Ovary (tissue), 9 donors: ENCODE measurements around the gene RRP12. TPM values are rescaled to one million over a fixed set of nuclear protein-coding genes. Genes with fewer than 3 reads are reported as not detected.

Source experiments
- DNase-seq, 5 donors: peaks; one replicate each; pipeline ENCODE4 v3.0.0-alpha.2; 2019 to 2020
- H3K27ac ChIP-seq, 2 donors: fragments of 200-600 bp; one replicate each; pipeline versions ENCODE4 v1.5.1 to v1.8.0; 2019 to 2022
- H3K27me3 ChIP-seq: fragments of 200-600 bp; one replicate; pipeline ENCODE4 v1.8.0; 2022
- H3K36me3 ChIP-seq: fragments of 200-600 bp; sonication (generic); one replicate; pipeline ENCODE4 v1.5.1; 2019
- H3K4me1 ChIP-seq: one replicate; pipeline ENCODE4 v1.8.1; 2013; ENCODE audit warnings: mild to moderate bottlenecking, moderate library complexity; ENCODE audit not compliant: insufficient read depth
- H3K4me3 ChIP-seq: fragments of 200-600 bp; sonication (generic); one replicate; pipeline ENCODE4 v1.5.1; 2017
- H3K9me3 ChIP-seq, 2 donors: fragments of 200-600 bp in 1 of 2; sonication (generic) in 1 of 2; one replicate each; pipeline versions ENCODE4 v1.5.1 to v1.8.1; 2013 to 2019; ENCODE audit warnings: mild to moderate bottlenecking in 1 of 2, moderate library complexity in 1 of 2
- EP300 ChIP-seq: sonication (generic); formaldehyde crosslinking; IDR thresholded peaks from one replicate; pipeline ENCODE4 v1.6.1; 2017; ENCODE audit warnings: antibody characterized with exemption
- POLR2A ChIP-seq: fragments of 450-650 bp; IDR thresholded peaks from one replicate; pipeline ENCODE4 v1.6.1; 2017; ENCODE audit warnings: antibody characterized with exemption, mild to moderate bottlenecking, moderate library complexity
- WGBS, 3 donors: extraction: QIAGEN DNeasy Blood & Tissue Kit in 1 of 3; methylation state at CpG; one replicate each; pipeline versions ENCODE4 v1.1.5 to v1.1.7; 2013 to 2017; 5-methylcytosine and 5-hydroxymethylcytosine counted together
- intact Hi-C, 4 donors: fragments of 100-400 bp; cut with DNase I; formaldehyde crosslinking; loops; one replicate each; pipeline versions ENCODE4 v1.11.0 to v1.15.1; 2022 to 2023
- polyA plus RNA-seq, 2 donors: library from polyadenylated mRNA; stranded (reverse); fragments of 200-250 nt in 1 of 2; fragments of 350-450 nt in 1 of 2; fragmentation: Illumina TruSeq in 1 of 2; extraction: RNeasy Lipid Tissue Mini Kit (QIAGEN cat#74804) in 1 of 2; gene quantifications; one replicate each; pipeline ENCODE4 v1.2.3, GENCODE V29; 2013 to 2014
- total RNA-seq, 7 donors: library from RNA; depleted of rRNA in 2 of 7; stranded (reverse); fragments of >200 nt in 2 of 7; fragmentation: NEBNext Ultra II Directional in 3 of 7; extraction: Animal tissue kit (Norgen Biotek cat#: 25700) in 3 of 7; gene quantifications; one replicate each; pipeline versions ENCODE4 v1.1.0 to v1.2.4, GENCODE V29; 2016 to 2023
- TF ChIP-seq, protein P1 (sequence below), 3 donors: fragments of 450-650 bp in 2 of 3; fragments of 200-600 bp in 1 of 3; IDR thresholded peaks; one replicate each; pipeline versions ENCODE4 v1.5.1 to v1.8.0; 2016 to 2022; ENCODE audit warnings: antibody characterized with exemption in 3 of 3, mild to moderate bottlenecking in 1 of 3
- donor health status: DM: no; HTN: no; CAD: no; lungs with moderate emphysema.
- donor health status: DM: no; HTN: no; CAD: no.
- donor health status: Bipolar disorder and iron deficiency.
- donor health status: DM: yes; HTN: yes; CAD: no.
- donor health status: DM: no; HTN: no; CAD: no.
- donor health status: DM: yes; HTN: yes; CAD: no.

Gene RRP12
- total and polyA plus RNA-seq, 9 donors: 7.2 to 35.8 (median 23.7) TPM

DNA sequence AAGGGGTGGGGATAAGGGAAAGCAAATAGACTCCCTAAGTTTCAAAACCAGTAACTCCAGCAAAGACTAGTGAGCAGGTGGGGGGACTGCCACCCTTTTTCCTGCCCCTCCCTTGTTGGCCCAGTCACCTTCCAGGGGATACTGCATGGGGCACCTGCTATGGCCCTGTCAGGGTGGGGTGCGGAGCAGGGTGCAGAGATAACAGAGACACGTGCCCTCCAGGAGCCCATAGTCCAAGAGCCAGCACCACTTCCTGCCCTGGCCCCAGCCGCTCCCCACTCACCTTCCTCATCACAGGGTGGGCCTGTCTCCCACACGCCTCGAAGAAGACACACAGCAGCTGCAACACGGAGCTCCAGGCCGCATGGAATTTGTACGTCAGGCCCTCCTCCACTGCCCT lies 20.6 kb downstream of the RRP12 start:
- intact Hi-C loops: no loop called here
- Histone ChIP-seq H3K4me1 (no peaks in the 10 kb centered on the region), H3K9me3 (no peaks in the 10 kb centered on the region), H3K4me3 (no peak overlapping the region), H3K27me3 (no peaks in the 10 kb centered on the region), H3K27ac (no peak overlapping the region), H3K36me3 (no peaks in the 10 kb centered on the region)
- TF ChIP-seq POLR2A: no peak
- TF ChIP-seq EP300: no peak
- TF ChIP-seq, protein P1, sequence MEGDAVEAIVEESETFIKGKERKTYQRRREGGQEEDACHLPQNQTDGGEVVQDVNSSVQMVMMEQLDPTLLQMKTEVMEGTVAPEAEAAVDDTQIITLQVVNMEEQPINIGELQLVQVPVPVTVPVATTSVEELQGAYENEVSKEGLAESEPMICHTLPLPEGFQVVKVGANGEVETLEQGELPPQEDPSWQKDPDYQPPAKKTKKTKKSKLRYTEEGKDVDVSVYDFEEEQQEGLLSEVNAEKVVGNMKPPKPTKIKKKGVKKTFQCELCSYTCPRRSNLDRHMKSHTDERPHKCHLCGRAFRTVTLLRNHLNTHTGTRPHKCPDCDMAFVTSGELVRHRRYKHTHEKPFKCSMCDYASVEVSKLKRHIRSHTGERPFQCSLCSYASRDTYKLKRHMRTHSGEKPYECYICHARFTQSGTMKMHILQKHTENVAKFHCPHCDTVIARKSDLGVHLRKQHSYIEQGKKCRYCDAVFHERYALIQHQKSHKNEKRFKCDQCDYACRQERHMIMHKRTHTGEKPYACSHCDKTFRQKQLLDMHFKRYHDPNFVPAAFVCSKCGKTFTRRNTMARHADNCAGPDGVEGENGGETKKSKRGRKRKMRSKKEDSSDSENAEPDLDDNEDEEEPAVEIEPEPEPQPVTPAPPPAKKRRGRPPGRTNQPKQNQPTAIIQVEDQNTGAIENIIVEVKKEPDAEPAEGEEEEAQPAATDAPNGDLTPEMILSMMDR (IDR thresholded peaks at IDR 0.05): no peak
- WGBS, 3 donors: 72 to 78% (median 74%) methylated on average over 8 of the region's 8 CpGs
- no peak for DNase-seq

- H3K4me1 ChIP-seq: no peaks in the 10 kb centered on the region
- H3K27me3 ChIP-seq: no peaks in the 10 kb centered on the region
- 83 to 91% (median 83%) methylated on average over 15 of the region's 15 CpGs for WGBS, 3 donors
- intact Hi-C loops: no loop called here
- no peak for TF ChIP-seq POLR2A
- TF ChIP-seq EP300: no peak
- TF ChIP-seq, protein P1 (IDR thresholded peaks at IDR 0.05): no peak
- no peak overlapping the region for H3K4me3 ChIP-seq
- no peak overlapping the region for H3K27ac ChIP-seq
- DNase-seq: no peak
- no peaks in the 10 kb centered on the region for H3K36me3 ChIP-seq
- H3K9me3 ChIP-seq: no peaks in the 10 kb centered on the region
These were observed 21.9 kb downstream of the RRP12 start for GRCh38 chr10:97378933-97379921.

GRCh38 chr10:97376413-97376812 lies 24.7 kb downstream of the RRP12 start:
- Histone ChIP-seq H3K4me3 (no peak overlapping the region), H3K4me1 (no peaks in the 10 kb centered on the region), H3K36me3 (no peaks in the 10 kb centered on the region), H3K27me3 (no peaks in the 10 kb centered on the region), H3K9me3 (no peaks in the 10 kb centered on the region), H3K27ac (no peak overlapping the region)
- WGBS, 3 donors: 95 to 98% (median 96%) methylated on average over 6 of the region's 6 CpGs
- intact Hi-C loops: no loop called here
- DNase-seq: no peak
- TF ChIP-seq EP300: no peak
- TF ChIP-seq, protein P1 (IDR thresholded peaks at IDR 0.05): no peak
- TF ChIP-seq POLR2A: no peak

- intact Hi-C loops: no loop called here
- 89 to 95% (median 94%) methylated on average over 10 of the region's 10 CpGs for WGBS, 3 donors
- TF ChIP-seq, protein P1 (IDR thresholded peaks at IDR 0.05): no peak
- no peak for TF ChIP-seq POLR2A
- TF ChIP-seq EP300: no peak
- H3K36me3 ChIP-seq: no peaks in the 10 kb centered on the region
- H3K4me1 ChIP-seq: no peaks in the 10 kb centered on the region
- H3K4me3 ChIP-seq: no peak overlapping the region
- H3K27ac ChIP-seq: no peak overlapping the region
- no peaks in the 10 kb centered on the region for H3K27me3 ChIP-seq
- no peak for DNase-seq
- H3K9me3 ChIP-seq: no peaks in the 10 kb centered on the region
These were observed 27.7 kb downstream of the RRP12 start for GRCh38 chr10:97373456-97373855.
